Duodenal mucosa (tissue), 2 donors: ENCODE data around the gene CHKA.

Experiments used
- H3K27ac ChIP-seq: one replicate; pipeline ENCODE4 v1.7.0; 2013; ENCODE audit warnings: low read depth, low read length
- H3K27me3 ChIP-seq, 2 donors: one replicate each; pipeline ENCODE4 v1.7.0; 2013; ENCODE audit warnings: low read length in 2 of 2, control low read depth in 1 of 2; ENCODE audit not compliant: insufficient read depth in 2 of 2, control insufficient read depth in 1 of 2
- H3K36me3 ChIP-seq, 2 donors: one replicate each; pipeline ENCODE4 v1.7.0; 2013; ENCODE audit warnings: low read length in 2 of 2, control low read depth in 1 of 2; ENCODE audit not compliant: insufficient read depth in 2 of 2, control insufficient read depth in 1 of 2
- H3K4me1 ChIP-seq, 2 donors: one replicate each; pipeline ENCODE4 v1.7.0; 2013; ENCODE audit warnings: low read length in 2 of 2, control low read depth in 1 of 2; ENCODE audit not compliant: insufficient read depth in 2 of 2, control insufficient read depth in 1 of 2
- H3K4me3 ChIP-seq, 2 donors: one replicate each; pipeline ENCODE4 v1.7.0; 2013; ENCODE audit warnings: low read length in 2 of 2, low read depth in 1 of 2
- H3K9ac ChIP-seq, 2 donors: one replicate each; pipeline ENCODE4 v1.7.0; 2013; ENCODE audit warnings: low read length in 2 of 2, low read depth in 1 of 2
- H3K9me3 ChIP-seq, 2 donors: one replicate each; pipeline ENCODE4 v1.7.0; 2013; ENCODE audit warnings: low read length in 2 of 2, control low read depth in 1 of 2; ENCODE audit not compliant: control insufficient read depth in 1 of 2

CHKA gene

DNA sequence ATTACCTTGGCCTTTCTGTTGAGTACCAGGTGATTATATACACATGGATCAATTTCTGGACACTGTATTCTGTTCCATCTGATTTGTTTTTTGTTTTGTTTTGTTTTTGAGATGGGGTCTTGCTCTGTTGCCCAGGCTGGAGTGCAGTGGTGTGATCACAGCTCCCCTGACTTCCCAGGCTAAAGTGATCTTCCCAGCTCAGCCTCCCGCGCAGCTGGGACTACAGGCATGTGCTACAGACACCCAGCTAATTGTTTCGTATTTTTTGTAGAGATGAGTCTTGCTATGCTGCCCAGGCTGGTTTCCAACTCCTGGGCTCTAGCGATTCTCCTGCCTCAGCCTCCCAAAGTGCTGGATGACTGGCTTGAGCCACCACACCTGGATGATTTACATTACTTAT lies 63.4 kb downstream of the CHKA start:
- Histone ChIP-seq H3K9ac (no peak overlapping the region), H3K9me3 (no peaks in the 10 kb centered on the region), H3K4me3 (no peak overlapping the region), H3K36me3 (peaks cover 17 to 50% of the 10 kb centered on the region in 2 donors), H3K27ac (no peak overlapping the region), H3K27me3 (no peaks in the 10 kb centered on the region), H3K4me1 (no peaks in the 10 kb centered on the region)

DNA sequence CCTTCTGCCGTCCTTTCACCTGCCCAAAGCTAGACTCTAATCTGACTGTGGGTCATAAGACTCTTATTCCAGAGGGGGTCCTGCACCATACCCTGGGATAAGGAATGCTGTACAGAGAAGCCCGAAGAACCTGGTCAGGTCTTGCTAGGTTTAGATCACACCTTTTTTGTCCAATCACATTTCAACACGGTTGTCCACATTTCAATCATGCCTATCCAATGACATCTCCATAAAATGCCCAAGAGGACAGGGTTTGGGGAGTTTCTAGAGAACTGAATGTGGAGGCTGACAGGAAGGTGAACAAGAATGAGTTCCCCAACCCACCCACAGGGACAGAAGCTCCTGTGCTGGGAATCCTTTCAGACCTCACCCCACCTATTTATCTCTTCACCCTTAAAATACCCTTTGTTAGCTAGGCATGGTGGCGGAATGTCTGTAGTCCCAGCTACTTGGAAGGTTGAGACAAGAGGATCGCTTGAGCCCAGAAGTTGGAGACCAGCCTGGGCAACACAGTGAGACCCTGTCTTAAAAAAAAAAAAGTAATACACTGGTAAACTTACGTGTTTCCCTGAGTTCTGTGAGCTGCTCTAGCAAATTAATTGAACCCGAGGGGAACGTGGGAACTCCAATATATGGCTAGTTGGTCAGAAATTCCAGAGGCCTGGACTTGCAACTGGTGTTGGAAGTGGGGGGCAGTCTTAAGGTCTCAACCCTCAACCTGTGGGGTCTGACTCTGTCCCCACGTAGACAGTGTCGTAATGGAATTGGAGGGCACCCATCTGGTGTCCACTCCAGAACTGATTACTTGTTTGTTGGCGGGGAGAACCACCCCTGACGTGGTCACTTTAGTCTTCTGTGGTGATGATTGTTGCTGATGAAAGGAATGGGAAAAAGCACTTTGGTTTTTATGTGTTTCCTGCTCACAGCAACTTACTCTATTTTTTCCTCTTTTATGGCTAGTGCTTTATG lies 64.6 kb downstream of the CHKA start:
- Histone ChIP-seq H3K36me3 (peaks cover 5 to 49% of the 10 kb centered on the region in 2 donors), H3K4me1 (no peaks in the 10 kb centered on the region), H3K9ac (no peak overlapping the region), H3K27me3 (no peaks in the 10 kb centered on the region), H3K9me3 (no peaks in the 10 kb centered on the region), H3K4me3 (no peak overlapping the region), H3K27ac (no peak overlapping the region)

DNA sequence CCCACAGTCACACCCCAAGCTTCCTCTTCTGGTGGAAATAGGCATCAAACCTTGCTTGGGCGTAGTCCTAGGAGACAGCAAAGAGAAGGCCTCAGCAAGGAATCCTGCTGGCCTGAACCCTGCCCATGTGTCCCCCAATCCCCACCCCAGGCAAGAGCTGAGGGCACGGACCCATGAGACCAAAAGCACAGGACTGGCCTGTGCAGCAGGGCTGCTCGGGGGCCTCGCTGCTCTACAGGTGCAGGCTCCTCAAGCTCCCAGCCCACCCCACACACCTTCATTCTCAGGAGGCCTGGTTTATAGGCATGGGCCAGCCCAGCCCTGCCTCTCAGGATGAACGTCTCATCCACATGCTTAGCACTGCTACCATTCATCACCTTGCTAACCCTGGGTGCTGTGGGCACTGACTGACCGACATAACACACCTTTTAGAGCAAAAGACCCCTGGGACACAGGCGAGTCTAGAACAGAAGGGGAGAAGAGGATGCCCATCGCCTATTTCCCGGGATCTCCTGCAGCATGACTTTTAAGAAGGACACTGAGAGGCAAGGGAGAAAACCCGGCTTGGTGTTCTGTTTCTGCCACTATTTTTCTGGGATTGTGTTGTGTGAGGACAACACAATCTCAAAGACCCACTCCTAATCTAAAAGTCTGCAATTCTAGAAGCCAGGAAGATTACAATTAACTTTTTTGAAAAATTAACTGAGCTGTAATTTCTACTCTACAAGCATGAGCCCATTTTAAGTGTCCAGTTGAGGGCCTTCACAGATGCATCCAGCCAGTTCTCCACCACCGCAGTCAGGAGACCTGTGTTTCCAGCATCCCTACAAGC lies 67.0 kb downstream of the CHKA start:
- Histone ChIP-seq H3K4me3 (no peak overlapping the region), H3K27ac (no peak overlapping the region), H3K36me3 (peaks cover 10 to 61% of the 10 kb centered on the region in 2 donors), H3K9me3 (no peaks in the 10 kb centered on the region), H3K4me1 (no peaks in the 10 kb centered on the region), H3K9ac (no peak overlapping the region), H3K27me3 (no peaks in the 10 kb centered on the region)

DNA sequence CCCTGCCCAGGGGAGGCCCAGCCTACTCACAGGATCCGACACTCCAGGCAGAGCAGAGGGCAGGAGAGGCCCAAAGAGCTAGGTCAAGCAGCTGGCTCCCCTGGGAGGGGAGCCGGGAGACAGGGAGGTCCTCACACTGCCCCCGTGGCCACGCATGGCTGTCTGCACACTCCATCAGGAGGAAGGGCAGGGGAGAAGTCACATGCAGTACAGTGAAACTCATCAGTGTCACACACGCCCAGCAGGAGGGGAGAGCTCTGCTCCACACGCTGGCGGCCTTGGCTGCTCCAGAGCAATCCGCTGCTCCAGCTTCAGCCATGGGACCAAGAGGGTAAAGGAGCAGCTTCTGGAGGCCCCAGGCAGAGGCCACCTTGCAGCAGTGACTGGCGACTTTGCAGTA lies 68.1 kb downstream of the CHKA start:
- peaks cover 10 to 64% of the 10 kb centered on the region in 2 donors for H3K36me3 ChIP-seq

DNA sequence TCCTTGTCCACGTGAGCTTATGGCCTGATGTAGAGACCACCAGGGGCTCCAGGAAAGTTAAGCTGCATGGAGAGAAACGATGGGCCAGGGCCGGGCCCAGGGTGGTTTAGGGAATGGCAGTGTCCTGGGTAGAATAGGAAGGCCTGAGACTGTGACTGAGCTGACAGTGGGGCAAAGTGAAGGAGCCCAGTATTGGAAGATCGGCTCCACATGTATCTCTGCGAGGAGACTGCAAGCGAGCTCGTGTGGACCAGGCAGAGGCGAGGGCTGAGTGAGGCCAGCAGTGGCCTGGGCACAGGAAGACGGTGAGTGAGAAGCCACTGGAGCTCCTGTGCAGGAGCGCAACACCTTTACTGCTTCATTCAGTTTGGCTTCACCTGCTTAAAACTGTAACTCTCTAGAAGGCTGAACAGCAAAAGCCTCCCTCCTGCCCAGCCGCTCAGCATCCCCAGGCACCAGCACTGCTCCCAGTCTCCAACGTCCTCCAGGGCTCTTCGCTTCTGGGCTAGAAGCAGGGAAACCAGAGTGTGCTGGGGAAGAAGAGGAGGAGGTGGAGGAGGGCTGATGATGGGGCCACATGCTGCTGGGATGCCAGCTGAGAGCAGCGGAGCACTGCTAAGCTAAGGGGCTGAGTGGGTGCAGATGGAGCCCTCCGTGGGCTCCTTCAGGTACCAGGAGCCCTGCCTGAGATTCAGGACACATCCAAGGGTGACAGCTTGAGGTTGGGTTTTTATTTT lies 68.9 kb downstream of the CHKA start:
- peaks cover 15 to 68% of the 10 kb centered on the region in 2 donors for H3K36me3 ChIP-seq
- H3K27ac ChIP-seq = no peak overlapping the region
- H3K9me3 ChIP-seq = no peaks in the 10 kb centered on the region
- H3K4me3 ChIP-seq = no peak overlapping the region
- H3K9ac ChIP-seq = no peak overlapping the region
- H3K4me1 ChIP-seq = no peaks in the 10 kb centered on the region
- H3K27me3 ChIP-seq = no peaks in the 10 kb centered on the region

More for the DNA sequence above, 68.1 kb downstream of the CHKA start:
- Histone ChIP-seq H3K9me3 (no peaks in the 10 kb centered on the region), H3K27ac (no peak overlapping the region), H3K4me1 (no peaks in the 10 kb centered on the region), H3K9ac (no peak overlapping the region), H3K27me3 (no peaks in the 10 kb centered on the region), H3K4me3 (no peak overlapping the region)

DNA sequence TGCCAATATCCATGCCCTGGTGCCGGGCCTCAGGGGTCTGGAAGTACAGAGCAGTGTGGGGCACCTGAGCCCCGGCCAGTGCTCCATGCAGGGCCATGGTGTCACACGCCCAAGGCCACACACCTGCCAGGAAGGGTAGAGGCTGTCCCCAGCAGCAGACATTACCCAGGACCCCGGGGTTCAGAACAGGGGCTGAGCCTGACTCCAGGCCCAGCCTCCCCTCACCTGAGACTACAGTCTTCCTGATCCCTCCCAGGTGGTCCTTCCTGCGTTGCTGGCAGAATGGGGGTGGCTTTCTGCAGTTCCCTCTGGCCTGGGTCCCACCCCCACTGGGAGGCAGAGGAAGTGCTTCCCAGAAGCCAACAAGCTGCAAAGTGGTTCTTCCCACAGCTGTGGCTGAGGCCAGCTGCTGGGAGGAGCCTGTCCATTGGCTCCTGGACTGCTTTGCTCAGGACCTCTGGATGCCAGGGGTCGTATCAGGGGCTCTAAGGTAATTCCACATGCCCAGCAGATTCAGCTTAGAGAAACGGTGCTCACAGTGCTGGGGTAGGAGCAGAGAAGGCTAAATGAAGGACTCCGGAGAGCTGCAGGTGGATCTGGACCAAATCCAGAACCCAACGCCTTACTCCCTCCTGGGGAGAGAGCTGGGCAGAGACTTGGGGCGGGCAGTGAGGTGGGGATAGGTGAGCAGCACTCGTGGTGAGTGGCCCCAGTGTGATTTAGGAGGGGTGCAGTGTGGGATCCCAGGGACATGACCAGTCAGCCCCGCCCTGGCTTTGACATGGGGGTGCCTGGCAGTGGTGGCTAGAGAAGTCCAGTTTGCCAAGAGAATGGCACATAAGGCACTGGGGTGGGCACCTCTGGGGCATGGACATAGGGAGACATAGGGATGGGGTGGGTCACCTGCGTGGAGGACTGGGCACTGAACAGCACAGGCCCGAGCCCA lies 69.7 kb downstream of the CHKA start:
- Histone ChIP-seq H3K27ac (no peak overlapping the region), H3K9me3 (no peaks in the 10 kb centered on the region), H3K27me3 (no peaks in the 10 kb centered on the region), H3K4me3 (no peak overlapping the region), H3K9ac (no peak overlapping the region), H3K36me3 (peaks cover 15 to 68% of the 10 kb centered on the region in 2 donors), H3K4me1 (no peaks in the 10 kb centered on the region)

DNA sequence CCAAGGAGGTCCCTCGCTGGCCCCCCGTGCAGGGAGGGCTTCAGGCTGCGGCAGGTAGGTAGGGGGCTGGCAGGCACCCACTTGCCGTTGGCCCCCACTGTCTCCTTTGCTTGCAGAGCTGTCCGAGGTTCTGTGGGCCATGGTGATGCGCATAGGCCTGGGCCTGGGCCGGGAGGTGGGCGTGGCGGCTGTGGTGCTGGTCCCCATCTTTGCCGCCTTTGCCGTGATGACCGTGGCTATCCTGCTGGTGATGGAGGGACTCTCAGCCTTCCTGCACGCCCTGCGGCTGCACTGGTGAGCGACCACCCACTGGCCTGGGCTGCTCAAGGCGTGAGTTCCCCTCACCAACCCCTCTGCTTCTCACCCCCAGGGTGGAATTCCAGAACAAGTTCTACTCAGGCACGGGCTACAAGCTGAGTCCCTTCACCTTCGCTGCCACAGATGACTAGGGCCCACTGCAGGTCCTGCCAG lies 70.8 kb downstream of the CHKA start:
- Histone ChIP-seq H3K9me3 (no peaks in the 10 kb centered on the region), H3K27ac (no peak overlapping the region), H3K4me3 (no peak overlapping the region), H3K4me1 (no peaks in the 10 kb centered on the region), H3K9ac (no peak overlapping the region), H3K27me3 (no peaks in the 10 kb centered on the region), H3K36me3 (peaks cover 15 to 72% of the 10 kb centered on the region in 2 donors)

DNA sequence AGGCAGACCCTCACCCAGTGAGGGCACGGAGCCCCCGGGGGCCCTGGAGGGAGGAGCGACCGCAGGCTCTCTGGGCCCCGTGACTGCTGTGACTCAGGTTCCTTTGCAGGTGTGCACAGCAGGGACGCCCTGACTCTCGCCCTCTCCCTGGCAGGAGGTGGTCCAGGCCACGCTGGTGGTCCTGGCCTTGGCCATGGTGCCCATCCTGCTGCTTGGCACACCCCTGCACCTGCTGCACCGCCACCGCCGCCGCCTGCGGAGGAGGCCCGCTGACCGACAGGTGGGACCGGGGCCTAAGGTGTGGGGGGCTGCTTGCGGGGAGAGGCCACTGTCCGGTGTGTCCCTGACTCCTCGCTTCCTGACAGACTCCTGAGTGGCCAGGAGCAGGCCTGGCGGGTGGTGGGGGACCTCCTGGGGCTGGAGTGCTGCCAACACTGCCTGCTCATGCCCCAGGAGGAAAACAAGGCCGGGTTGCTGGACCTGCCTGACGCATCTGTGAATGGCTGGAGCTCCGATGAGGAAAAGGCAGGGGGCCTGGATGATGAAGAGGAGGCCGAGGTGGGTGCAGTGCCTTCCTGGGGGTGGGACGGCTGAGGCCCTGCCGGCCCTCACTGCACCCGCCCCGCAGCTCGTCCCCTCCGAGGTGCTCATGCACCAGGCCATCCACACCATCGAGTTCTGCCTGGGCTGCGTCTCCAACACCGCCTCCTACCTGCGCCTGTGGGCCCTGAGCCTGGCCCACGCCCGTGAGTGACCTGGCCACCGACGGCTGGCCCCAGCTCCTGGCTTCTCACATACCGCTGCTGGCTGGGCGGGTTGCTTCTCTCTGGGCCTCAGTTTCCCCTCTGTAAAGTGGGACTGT lies 71.4 kb downstream of the CHKA start:
- Histone ChIP-seq H3K9ac (no peak overlapping the region), H3K36me3 (peaks cover 20 to 77% of the 10 kb centered on the region in 2 donors), H3K27ac (no peak overlapping the region)

More for the DNA sequence above, 71.4 kb downstream of the CHKA start:
- Histone ChIP-seq H3K9me3 (no peaks in the 10 kb centered on the region), H3K4me1 (no peaks in the 10 kb centered on the region), H3K4me3 (no peak overlapping the region), H3K27me3 (no peaks in the 10 kb centered on the region)
